Measurements from ENCODE around the gene HOMER1. TPM values are rescaled to one million over a fixed set of nuclear protein-coding genes. Genes with fewer than 3 reads are reported as not detected.

Gene HOMER1
- total RNA-seq, 1 donor from 2014 or later = 7.6 TPM

GRCh38 chr5:79488058-79488457 is 25.9 kb downstream of the HOMER1 start:
- ATAC-seq = no peak

- ATAC-seq = no peak
These were observed 26.7 kb downstream of the HOMER1 start for GRCh38 chr5:79487251-79487650.

- no peak for ATAC-seq
These were observed 27.8 kb downstream of the HOMER1 start for GRCh38 chr5:79486116-79486515.

DNA sequence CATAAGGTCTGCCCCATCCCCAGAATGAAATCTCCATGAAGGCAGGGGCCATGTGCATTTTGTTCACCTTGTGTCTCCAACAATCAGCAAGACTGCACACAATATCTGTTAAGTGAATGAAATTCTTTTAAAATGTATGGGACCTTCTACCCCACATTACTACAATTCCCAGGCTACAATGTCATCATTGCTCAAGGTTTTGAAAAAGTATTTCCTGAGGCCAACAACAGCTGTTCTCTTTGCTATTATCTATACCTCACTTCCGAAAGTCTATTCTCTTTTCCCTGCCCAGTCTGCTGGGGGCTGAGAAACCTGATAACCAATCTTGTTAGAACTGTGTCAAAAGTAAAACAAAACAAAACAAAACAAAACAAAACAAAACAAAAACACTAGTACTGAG is 29.2 kb downstream of the HOMER1 start:
- ATAC-seq = no peak

GRCh38 chr5:79481574-79481973 is 32.4 kb downstream of the HOMER1 start:
- ATAC-seq = no peak

DNA sequence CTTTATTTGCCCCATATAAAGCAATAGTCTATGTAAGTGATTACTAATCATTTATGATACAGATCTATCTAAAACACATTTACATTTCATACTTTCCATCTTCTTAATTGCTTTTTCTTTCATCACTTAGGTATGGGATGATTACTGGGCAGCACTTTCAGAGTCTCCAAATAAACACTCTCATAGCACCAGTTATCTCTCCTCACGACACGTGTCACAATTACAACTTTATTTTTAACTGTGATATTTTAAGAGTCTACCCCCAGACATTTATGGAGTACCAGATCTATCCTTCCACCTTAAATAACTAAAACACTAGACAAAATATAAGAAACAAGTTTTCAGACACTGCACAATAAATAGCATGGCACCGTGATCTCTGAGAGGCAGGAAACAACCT is 32.9 kb downstream of the HOMER1 start:
- no peak for ATAC-seq

DNA sequence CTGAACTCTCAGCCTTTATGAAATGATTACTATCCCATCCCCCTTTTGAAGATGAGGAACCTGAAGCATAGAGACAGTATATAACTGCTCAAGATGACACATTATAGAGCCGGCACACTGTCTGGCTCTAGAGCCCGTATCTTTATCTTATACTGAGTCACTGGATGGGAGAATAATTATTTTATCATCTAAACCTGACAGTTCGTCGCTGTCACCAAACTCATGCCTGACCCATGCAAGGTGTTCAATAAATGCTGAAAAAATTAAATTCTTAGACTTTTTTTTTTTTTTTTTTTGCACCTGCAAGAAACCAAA is 38.8 kb downstream of the HOMER1 start:
- ATAC-seq = no peak

- no peak for ATAC-seq
These were observed 39.4 kb downstream of the HOMER1 start for GRCh38 chr5:79474367-79475151.

GRCh38 chr5:79471556-79471955 is 42.4 kb downstream of the HOMER1 start:
- ATAC-seq = no peak

- ATAC-seq = peak; percentile 33
These were observed 49.1 kb downstream of the HOMER1 start for GRCh38 chr5:79464695-79465332.

DNA sequence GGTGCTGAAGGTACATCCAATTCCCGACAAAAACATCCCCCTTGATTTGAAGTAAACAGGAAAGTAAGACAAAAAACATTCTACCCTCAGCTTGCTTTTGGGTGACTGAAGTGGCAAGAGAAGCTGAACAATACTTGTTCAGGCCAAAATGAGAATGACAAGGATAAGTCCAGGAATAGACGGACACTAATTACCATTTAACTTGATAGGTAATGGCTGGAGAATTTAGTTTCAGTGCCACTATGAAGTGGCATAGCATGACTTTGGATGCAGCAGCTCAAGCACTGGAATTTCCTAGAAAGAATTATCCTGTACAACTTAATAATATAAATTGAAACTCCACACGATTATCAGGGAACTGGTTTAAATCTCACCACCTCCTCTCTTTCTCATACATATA is 49.7 kb downstream of the HOMER1 start:
- no peak for ATAC-seq

DNA sequence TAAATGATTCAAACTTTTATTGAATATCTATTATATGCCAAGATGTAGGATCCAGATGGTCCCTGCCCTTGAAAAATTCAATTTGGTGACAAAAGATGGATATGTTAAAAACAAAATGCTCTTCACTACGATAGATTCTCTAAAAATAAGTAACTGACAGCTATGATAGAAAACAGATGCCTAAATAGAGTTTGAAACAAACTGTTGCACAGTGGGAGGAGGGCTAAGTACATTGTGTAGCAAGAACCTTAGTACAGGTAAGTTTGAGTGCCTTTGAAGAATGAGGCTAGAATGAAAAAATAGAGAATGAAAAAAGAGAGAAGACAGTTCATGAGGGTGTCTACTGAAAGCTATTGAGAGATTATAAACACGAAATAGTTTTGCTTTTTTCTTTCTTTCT is 54.3 kb downstream of the HOMER1 start:
- no peak for ATAC-seq

- no peak for ATAC-seq
These were observed 56.9 kb downstream of the HOMER1 start for GRCh38 chr5:79456890-79457583.

- no peak for ATAC-seq
These were observed 57.5 kb downstream of the HOMER1 start for GRCh38 chr5:79456400-79456799.

GRCh38 chr5:79454043-79454442 is 59.9 kb downstream of the HOMER1 start:
- ATAC-seq = no peak

GRCh38 chr5:79448336-79448735 is 65.6 kb downstream of the HOMER1 start:
- no peak for ATAC-seq

DNA sequence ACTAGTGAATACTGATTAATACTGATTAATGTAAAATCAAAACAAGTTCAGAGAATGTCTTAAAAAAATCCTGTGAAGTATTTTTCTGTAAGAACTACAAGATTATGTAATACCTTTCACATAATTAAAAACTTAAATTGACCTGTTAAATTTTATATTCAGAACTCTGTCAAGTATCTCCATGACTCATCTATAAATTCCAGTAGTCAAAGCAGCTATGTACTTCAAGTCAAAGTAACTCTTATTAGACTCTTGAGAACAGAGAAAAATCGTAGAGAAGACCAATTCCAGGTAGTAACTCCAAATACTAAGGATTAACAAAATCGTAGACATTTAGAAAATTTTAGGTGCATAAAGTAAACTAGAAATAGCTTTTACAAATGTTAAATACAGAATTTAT is 77.1 kb downstream of the HOMER1 start:
- ATAC-seq = no peak

DNA sequence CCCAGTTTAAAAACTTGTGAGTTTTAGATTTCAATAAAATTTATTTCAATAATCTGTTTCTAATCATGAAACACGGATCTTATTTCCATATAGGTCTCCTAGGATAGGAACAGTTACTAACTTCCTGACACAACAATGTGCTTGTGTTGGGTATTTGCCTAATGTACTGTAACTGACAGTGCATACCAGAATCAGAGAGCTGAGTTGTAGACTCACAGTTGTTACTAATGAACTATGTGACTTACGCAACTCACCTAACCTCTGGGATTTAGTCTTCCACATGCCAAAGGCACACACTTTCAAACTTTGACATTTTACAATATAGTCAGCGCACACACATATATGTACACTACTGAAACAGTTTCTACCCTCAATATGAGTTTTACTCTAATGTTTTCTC is 77.7 kb downstream of the HOMER1 start:
- peak; percentile 39 for ATAC-seq

DNA sequence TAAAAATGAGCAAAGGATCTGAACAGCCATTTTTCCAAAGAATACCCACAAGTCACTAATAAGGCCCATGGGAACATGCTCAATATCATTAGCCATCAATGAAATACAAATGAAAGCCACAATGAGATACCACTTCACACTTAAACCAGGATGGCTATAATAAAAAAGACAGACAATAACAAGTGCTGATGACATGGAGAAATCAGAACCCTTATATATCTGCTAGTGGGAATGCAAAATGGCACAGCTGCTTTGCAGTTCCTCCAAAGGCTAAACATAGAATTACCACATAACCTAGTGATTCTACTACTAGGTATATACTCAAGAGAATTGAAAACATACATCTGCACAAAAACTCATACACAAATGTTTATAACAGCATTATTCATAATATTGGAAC is 83.7 kb downstream of the HOMER1 start:
- ATAC-seq = no peak

DNA sequence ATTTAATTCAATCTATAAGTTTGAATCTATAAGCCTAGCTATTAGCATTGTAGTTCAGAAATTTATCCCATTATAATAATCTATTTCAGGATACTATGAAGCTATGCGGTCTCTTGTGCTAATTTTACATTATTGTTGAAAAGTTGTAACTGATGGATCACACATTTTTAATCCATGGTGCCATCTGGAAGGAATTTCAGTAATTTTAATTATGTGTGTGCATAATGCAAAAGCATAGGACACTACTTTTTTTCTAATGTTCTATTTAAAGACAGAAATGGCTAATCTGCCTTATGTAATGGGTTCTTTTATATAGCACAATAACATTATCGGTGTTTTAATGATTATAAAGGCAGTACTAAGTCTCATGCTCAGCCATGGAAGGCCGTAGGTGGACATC is 90.6 kb downstream of the HOMER1 start:
- ATAC-seq = no peak

GRCh38 chr5:79420248-79420647 is 93.7 kb downstream of the HOMER1 start:
- no peak for ATAC-seq

DNA sequence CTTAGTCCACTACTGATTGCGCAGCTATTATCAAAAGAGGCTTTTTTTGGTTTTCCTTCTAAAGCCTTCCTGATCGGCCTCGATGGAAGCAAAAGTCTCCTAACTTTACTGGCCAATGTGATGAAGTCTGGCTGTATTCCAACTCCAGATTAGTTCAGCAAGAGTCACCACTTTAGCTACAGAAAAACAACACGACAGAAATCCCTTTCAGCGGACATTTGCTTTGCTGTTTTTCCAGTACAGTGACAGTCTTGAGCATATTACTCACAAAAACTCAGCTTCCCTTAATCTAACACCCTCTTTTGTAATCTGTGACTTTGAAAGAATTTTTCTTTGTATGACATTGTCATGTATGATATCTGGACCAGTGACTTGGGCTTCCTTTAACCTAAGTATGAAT is 95.7 kb downstream of the HOMER1 start:
- peak; percentile 81 for ATAC-seq

DNA sequence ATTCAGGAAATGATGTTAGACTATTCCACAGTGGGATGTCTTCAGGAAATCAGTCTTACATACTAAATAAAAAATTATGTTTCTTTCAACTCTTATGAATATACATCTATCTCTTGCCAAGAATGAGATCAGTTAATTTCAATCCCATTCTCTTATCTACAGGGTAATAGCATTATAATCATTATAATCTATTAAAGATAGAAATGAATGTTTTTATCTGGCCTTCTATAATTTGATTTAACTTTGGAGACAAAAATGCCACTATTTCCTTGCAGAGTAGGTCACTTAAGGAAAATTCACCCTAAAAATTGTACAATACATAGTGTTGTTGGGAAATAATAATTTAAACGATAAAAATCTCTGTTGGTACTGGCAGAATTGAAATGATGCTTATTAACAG is 96.4 kb downstream of the HOMER1 start:
- ATAC-seq = no peak

DNA sequence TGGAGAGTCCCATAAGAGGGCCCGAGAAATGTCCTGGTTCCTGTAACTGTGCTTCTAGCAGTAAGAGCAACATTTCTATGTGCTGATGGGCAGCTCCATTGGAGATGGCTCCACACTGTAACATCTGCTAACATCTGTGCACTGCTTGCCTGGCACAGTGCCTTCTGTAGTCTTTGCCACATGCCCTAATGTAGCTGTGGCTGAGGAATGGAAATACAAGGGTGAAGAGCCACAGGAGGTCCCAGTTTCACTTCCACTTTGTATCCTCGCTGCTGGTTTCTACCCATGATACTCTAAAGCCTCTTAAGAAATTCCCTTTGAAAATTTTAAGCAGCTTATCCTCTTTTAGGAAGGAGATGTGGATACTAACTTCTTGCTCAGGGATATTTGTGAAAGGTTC is 97.4 kb downstream of the HOMER1 start:
- ATAC-seq = no peak

Measured in esophagus mucosa (tissue), 1 donor.